ENCODE results near the gene THOC6.

- no peak for TF ChIP-seq YY1 (IDR thresholded peaks at IDR 0.05; ENCODE audit: insufficient read depth, insufficient read length)
- TF ChIP-seq ZNF274 (IDR thresholded peaks at IDR 0.05; ENCODE audit: low read depth, low read length) = no peak
- TF ChIP-seq SUZ12 (IDR thresholded peaks at IDR 0.05; ENCODE audit: extremely low read depth, insufficient read depth, insufficient read length) = no peak
Measured at GRCh38 chr16:2992383-2993081, 31.3 kb upstream of the THOC6 start.

Measured in NT2/D1 (cell line).